Measurements from ENCODE around the gene HDAC3.

Gene HDAC3

GRCh38 chr5:141638771-141639170 lies 2.1 kb upstream of the HDAC3 start:
- DNase-seq: no peak

GRCh38 chr5:141637767-141638419 lies 1.2 kb upstream of the HDAC3 start:
- peak in 31 of 42 donors; percentile 4 to 64 (median 33) for DNase-seq
- intact Hi-C loops (cut with DNase I): no loop called here

More at GRCh38 chr5:141638771-141639170, 2.1 kb upstream of the HDAC3 start:
- intact Hi-C loops (cut with DNase I): no loop called here

GRCh38 chr5:141637123-141637766 lies 596 bp upstream of the HDAC3 start:
- peak in 30 of 42 donors; percentile 13 to 68 (median 43) for DNase-seq
- intact Hi-C loops (cut with DNase I): no loop called here

- no peak for DNase-seq
- intact Hi-C loops (cut with DNase I): no loop called here
Measured at GRCh38 chr5:141636106-141636412, 590 bp downstream of the HDAC3 start.

- no peak for DNase-seq
- intact Hi-C loops (cut with DNase I): no loop called here
Measured at GRCh38 chr5:141635646-141636045, 1.0 kb downstream of the HDAC3 start.

- no peak for DNase-seq
- intact Hi-C loops (cut with DNase I): no loop called here
Measured at GRCh38 chr5:141634720-141635119, 1.9 kb downstream of the HDAC3 start.

GRCh38 chr5:141633871-141634561 lies 2.6 kb downstream of the HDAC3 start:
- intact Hi-C loops (cut with DNase I): no loop called here
- DNase-seq: no peak

- DNase-seq: no peak
- intact Hi-C loops (cut with DNase I): no loop called here
Measured at GRCh38 chr5:141632650-141633049, 4.0 kb downstream of the HDAC3 start.

GRCh38 chr5:141630570-141631140 lies 6.0 kb downstream of the HDAC3 start:
- no peak for DNase-seq
- intact Hi-C loops (cut with DNase I): no loop called here

GRCh38 chr5:141628175-141628788 lies 8.4 kb downstream of the HDAC3 start:
- DNase-seq: peak in 1 of 42 donors; percentile 3
- intact Hi-C loops (cut with DNase I): no loop called here

- intact Hi-C loops (cut with DNase I): no loop called here
- no peak for DNase-seq
Measured at GRCh38 chr5:141623611-141624010, 13.0 kb downstream of the HDAC3 start.

GRCh38 chr5:141623186-141623585 lies 13.5 kb downstream of the HDAC3 start:
- DNase-seq: peak in 3 of 42 donors; percentile 12 to 29 (median 19)
- intact Hi-C loops (cut with DNase I): no loop called here

GRCh38 chr5:141618804-141619554 lies 17.7 kb downstream of the HDAC3 start, which contains the start of gene DIAPH1:
TSS of gene DIAPH1 (minus strand) at chr5:141619000. CDS start at chr5:141618914, 86 bp downstream.
- DNase-seq: peak; percentile 71 to 96 (median 89)
- intact Hi-C loops (cut with DNase I): loop anchor here (2.0 kb wide), 1 partner anchor 26 kb away; no protein-coding TSS in a partner anchor

GRCh38 chr5:141618030-141618803 lies 18.4 kb downstream of the HDAC3 start:
- peak in 32 of 42 donors; percentile 12 to 64 (median 38) for DNase-seq
- intact Hi-C loops (cut with DNase I): loop anchor here (2.0 kb wide), 1 partner anchor 25 kb away; no protein-coding TSS in a partner anchor

GRCh38 chr5:141617682-141618029 lies 19.0 kb downstream of the HDAC3 start:
- intact Hi-C loops (cut with DNase I): loop anchor here (2.0 kb wide), 1 partner anchor 25 kb away; no protein-coding TSS in a partner anchor
- DNase-seq: peak in 1 of 42 donors; percentile 21

GRCh38 chr5:141617128-141617527 lies 19.5 kb downstream of the HDAC3 start:
- intact Hi-C loops (cut with DNase I): no loop called here
- no peak for DNase-seq

- peak in 5 of 42 donors; percentile 16 to 44 (median 23) for DNase-seq
- intact Hi-C loops (cut with DNase I): no loop called here
Measured at GRCh38 chr5:141615991-141616720, 20.5 kb downstream of the HDAC3 start.

Data from head of caudate nucleus (tissue), 42 donors.